Tibial artery (tissue), 4 donors: ENCODE data around the gene SOX4.

Experiments used
- DNase-seq, 2 donors: peaks; one replicate each; pipeline ENCODE4 v3.0.0-alpha.2; 2019
- H3K27ac ChIP-seq, 2 donors: fragments of 200-600 bp; sonication (generic) in 1 of 2; 1 replicate in 1 of 2; 2 replicates in 1 of 2; pipeline ENCODE4 v1.5.1; 2018 to 2019; ENCODE audit warnings: mild to moderate bottlenecking in 1 of 2
- H3K27me3 ChIP-seq, 2 donors: fragments of 200-600 bp; sonication (generic) in 1 of 2; one replicate each; pipeline versions ENCODE4 v1.5.1 to v1.6.0; 2016 to 2019
- H3K36me3 ChIP-seq, 3 donors: fragments of 200-600 bp; sonication (generic) in 2 of 3; one replicate each; pipeline ENCODE4 v1.5.1; 2016 to 2019; ENCODE audit warnings: mild to moderate bottlenecking in 2 of 3
- H3K4me1 ChIP-seq, 4 donors: fragments of 200-600 bp; sonication (generic) in 2 of 4; 1 replicate in 3 of 4; 2 replicates in 1 of 4; pipeline ENCODE4 v1.5.1; 2016 to 2019
- H3K4me3 ChIP-seq, 2 donors: fragments of 200-600 bp; sonication (generic) in 1 of 2; 1 replicate in 1 of 2; 2 replicates in 1 of 2; pipeline ENCODE4 v1.5.1; 2018 to 2019; ENCODE audit warnings: mild to moderate bottlenecking in 2 of 2
- H3K9me3 ChIP-seq, 3 donors: fragments of 200-600 bp; sonication (generic) in 1 of 3; one replicate each; pipeline ENCODE4 v1.5.1; 2016 to 2019
- CTCF ChIP-seq, 2 experiments: fragments of 200-600 bp in 1 of 2; fragments of 450-650 bp in 1 of 2; IDR thresholded peaks; one replicate each; pipeline ENCODE4 v1.5.1; 2017 to 2019; ENCODE audit warnings: antibody characterized with exemption in 2 of 2, mild to moderate bottlenecking in 1 of 2, moderate library complexity in 1 of 2
- intact Hi-C: fragments of 100-400 bp; cut with DNase I; formaldehyde crosslinking; loops from one replicate; pipeline ENCODE4 v1.15.0; 2023; ENCODE audit warnings: low total_unique reads

SOX4 gene

DNA sequence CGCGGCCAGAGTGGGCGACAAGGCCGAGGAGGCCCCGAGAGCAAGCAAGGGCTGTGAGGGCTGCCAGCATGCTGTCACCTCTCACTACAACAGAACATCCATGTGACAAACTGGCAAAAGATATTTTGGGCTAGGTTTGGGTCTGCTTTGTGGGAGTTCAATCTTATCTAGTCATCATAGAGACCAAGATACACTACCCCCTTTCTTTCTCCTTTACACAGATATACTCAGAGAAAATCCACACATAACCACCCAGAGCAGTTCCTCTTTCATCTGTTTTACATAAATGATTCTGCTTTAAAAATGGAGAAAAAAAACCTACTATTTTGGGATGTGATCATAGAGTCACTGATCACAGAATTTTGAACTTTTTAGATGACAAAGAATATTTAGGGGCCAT lies 16.8 kb downstream of the SOX4 start:
- TF ChIP-seq CTCF (IDR thresholded peaks at IDR 0.05): no peak
- Histone ChIP-seq H3K27ac (no peak overlapping the region), H3K27me3 (no peaks in the 10 kb centered on the region), H3K9me3 (no peaks in the 10 kb centered on the region), H3K4me1 (peaks cover 0 to 4% (median 0%) of the 10 kb centered on the region in 4 donors), H3K4me3 (no peak overlapping the region), H3K36me3 (no peaks in the 10 kb centered on the region)
- no peak for DNase-seq
- intact Hi-C loops: no loop called here

GRCh38 chr6:21611485-21611884 lies 17.9 kb downstream of the SOX4 start:
- Histone ChIP-seq H3K9me3 (no peaks in the 10 kb centered on the region), H3K27me3 (no peaks in the 10 kb centered on the region), H3K4me3 (no peak overlapping the region), H3K27ac (no peak overlapping the region), H3K36me3 (no peaks in the 10 kb centered on the region), H3K4me1 (peaks cover 0 to 4% (median 0%) of the 10 kb centered on the region in 4 donors)
- intact Hi-C loops: no loop called here
- TF ChIP-seq CTCF (IDR thresholded peaks at IDR 0.05): no peak
- DNase-seq: no peak

- H3K36me3 ChIP-seq: no peaks in the 10 kb centered on the region
- TF ChIP-seq CTCF (IDR thresholded peaks at IDR 0.05): no peak
- no peak overlapping the region for H3K4me3 ChIP-seq
- no peak for DNase-seq
- no peaks in the 10 kb centered on the region for H3K27me3 ChIP-seq
- H3K4me1 ChIP-seq: peaks cover 0 to 4% (median 0%) of the 10 kb centered on the region in 4 donors
- intact Hi-C loops: no loop called here
- H3K9me3 ChIP-seq: no peaks in the 10 kb centered on the region
- no peak overlapping the region for H3K27ac ChIP-seq
Measured at GRCh38 chr6:21612067-21612745, 18.7 kb downstream of the SOX4 start.

DNA sequence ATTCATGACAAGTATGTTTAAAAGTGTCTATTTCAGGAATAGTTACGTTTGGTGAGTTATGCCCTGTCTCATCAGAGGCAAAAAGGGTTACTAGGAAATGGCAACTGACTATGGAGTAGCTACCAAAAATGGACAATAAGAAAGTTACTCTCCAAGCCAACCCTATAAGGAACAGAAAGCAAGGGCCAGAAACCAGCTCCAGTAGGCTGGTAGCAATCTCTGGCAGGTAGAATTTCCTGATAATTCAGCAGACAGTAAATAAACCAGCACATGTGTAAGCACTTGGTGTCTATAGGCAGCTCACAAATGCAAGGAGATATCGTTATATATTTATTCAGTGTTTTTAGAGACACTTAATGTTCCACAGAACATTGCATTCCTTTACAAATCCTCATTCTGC lies 20.3 kb downstream of the SOX4 start:
- no peak for DNase-seq
- Histone ChIP-seq H3K27ac (no peak overlapping the region), H3K4me1 (peaks cover 0 to 4% (median 0%) of the 10 kb centered on the region in 4 donors), H3K27me3 (no peaks in the 10 kb centered on the region), H3K4me3 (no peak overlapping the region), H3K36me3 (no peaks in the 10 kb centered on the region), H3K9me3 (no peaks in the 10 kb centered on the region)
- TF ChIP-seq CTCF (IDR thresholded peaks at IDR 0.05): no peak
- intact Hi-C loops: no loop called here

DNA sequence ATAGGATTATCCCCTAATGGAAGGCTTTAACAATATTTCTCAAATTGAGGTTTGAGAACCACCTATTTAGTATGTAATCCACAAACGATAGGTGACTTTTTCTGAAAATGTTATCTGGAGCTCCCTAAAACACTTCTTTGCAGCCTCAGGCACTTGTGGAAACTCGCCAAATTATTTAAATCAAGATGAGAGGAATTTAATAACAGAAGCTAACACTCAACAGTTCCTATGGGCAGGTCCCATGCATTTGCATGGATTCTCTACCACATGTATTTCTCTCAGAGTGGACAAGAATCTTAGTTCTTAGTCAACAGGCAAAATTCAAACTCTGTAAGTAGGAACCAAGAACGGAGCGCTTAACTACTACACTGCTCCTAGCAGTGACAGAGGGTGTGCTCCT lies 20.7 kb downstream of the SOX4 start:
- Histone ChIP-seq H3K4me3 (no peak overlapping the region), H3K27me3 (no peaks in the 10 kb centered on the region), H3K9me3 (no peaks in the 10 kb centered on the region), H3K4me1 (peaks cover 0 to 4% (median 0%) of the 10 kb centered on the region in 4 donors), H3K36me3 (no peaks in the 10 kb centered on the region), H3K27ac (no peak overlapping the region)
- no peak for TF ChIP-seq CTCF (IDR thresholded peaks at IDR 0.05)
- DNase-seq: no peak
- intact Hi-C loops: no loop called here

DNA sequence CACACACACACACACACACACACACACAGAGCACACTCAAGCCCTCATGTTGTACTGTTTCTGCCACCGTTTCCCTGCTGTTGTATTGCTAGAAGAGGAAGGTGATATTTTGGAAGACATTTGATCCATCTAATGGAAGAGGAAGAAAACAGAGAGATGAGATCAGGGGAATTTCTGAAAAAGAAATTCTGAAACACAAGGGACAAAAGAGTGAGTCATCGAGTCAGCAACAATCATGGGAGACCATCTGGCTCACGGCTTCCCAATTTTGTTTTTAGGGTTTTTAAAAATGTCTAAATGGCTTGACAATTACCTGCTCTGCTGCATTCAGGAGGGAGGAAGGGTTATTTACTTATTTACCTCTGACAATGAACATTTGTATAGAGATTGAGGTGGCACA lies 22.0 kb downstream of the SOX4 start:
- intact Hi-C loops: no loop called here

More for the DNA sequence above, 22.0 kb downstream of the SOX4 start:
- Histone ChIP-seq H3K27me3 (no peaks in the 10 kb centered on the region), H3K9me3 (no peaks in the 10 kb centered on the region), H3K4me1 (peaks cover 0 to 4% (median 0%) of the 10 kb centered on the region in 4 donors), H3K27ac (no peak overlapping the region), H3K36me3 (no peaks in the 10 kb centered on the region), H3K4me3 (no peak overlapping the region)
- TF ChIP-seq CTCF (IDR thresholded peaks at IDR 0.05): no peak
- no peak for DNase-seq
